HCT116 (cell line): ENCODE data around the gene MORN2. TPM values are rescaled to one million over a fixed set of nuclear protein-coding genes. Genes with fewer than 3 reads are reported as not detected.

Experiments
- ATAC-seq: fragments of 200-7000 bp; cut with Tn5 transposase; 2 replicates; pipeline ENCODE4 v1.9.1; 2020; ENCODE audit warnings: mild to moderate bottlenecking, moderate library complexity
- BruUV-seq: library from RNA; stranded (reverse); fragments of 400-500 nt; replicated peaks from 2 replicates; lab custom pipeline; 2021; lab: Mats Ljungman, UMichigan
- CTCF ChIA-PET: fragments of 300-600 bp; sonication (Branson Sonifier 250); formaldehyde crosslinking; loops from one replicate; lab custom pipeline; 2021; ENCODE audit warnings: antibody characterized with exemption; lab: Charles Lee
- POLR2A ChIA-PET: fragments of 300-600, 350-600 bp; sonication (Branson Sonifier 250); formaldehyde crosslinking; loops from one replicate; lab custom pipeline; 2021; ENCODE audit warnings: antibody characterized with exemption; lab: Charles Lee
- RAD21 ChIA-PET, 2 experiments: fragments of 300-600 bp; sonication (Branson Sonifier 250); formaldehyde crosslinking; loops; one replicate each; lab custom pipeline; 2023; ENCODE audit warnings: low total read pairs in 2 of 2; ENCODE audit not compliant: uncharacterized antibody in 2 of 2, unreplicated experiment in 2 of 2, low non-redundant PET in 1 of 2; lab: Charles Lee
- DNase-seq: peaks from one replicate; pipeline ENCODE4 v3.0.0-alpha.2; 2010; ENCODE audit warnings: low read depth, low spot score
- H2AFZ ChIP-seq: fragments of 200-600 bp; shearing (Covaris generic), sonication (generic); 2 replicates; pipeline ENCODE4 v1.6.1; 2017; ENCODE audit warnings: low read depth, mixed run types, mixed read lengths, antibody characterized with exemption, low read length; ENCODE audit not compliant: poor library complexity, severe bottlenecking
- H3K27ac ChIP-seq: 2 replicates; pipeline ENCODE4 v1.5.1; 2012; ENCODE audit warnings: low read depth, low read length
- H3K27me3 ChIP-seq: fragments of 200-600 bp; sonication (generic); 2 replicates; pipeline ENCODE4 v1.6.1; 2016; ENCODE audit warnings: mixed run types, low read length, mixed read lengths; ENCODE audit not compliant: insufficient read depth
- H3K36me3 ChIP-seq, 2 experiments: fragments of 200-500 bp in 1 of 2; fragments of 200-600 bp in 1 of 2; sonication (Bioruptor generic) in 1 of 2; sonication (generic) in 1 of 2; 2 replicates each; pipeline versions ENCODE4 v1.5.1 to v1.6.1; 2014 to 2016; ENCODE audit warnings: low read length in 2 of 2, inconsistent platforms in 1 of 2, mixed read lengths in 1 of 2, mixed run types in 1 of 2; ENCODE audit not compliant: insufficient read depth in 2 of 2, control insufficient read depth in 1 of 2
- H3K4me1 ChIP-seq, 2 experiments: fragments of 200-600 bp in 1 of 2; sonication (generic) in 1 of 2; 2 replicates each; pipeline versions ENCODE4 v1.5.1 to v1.6.1; 2012 to 2017; ENCODE audit warnings: low read length in 2 of 2, inconsistent platforms in 1 of 2, mild to moderate bottlenecking in 1 of 2, mixed read lengths in 1 of 2, mixed run types in 1 of 2, moderate library complexity in 1 of 2; ENCODE audit not compliant: insufficient read depth in 2 of 2, control insufficient read depth in 1 of 2
- H3K4me2 ChIP-seq: fragments of 200-600 bp; sonication (generic); 2 replicates; pipeline ENCODE4 v1.6.1; 2017; ENCODE audit warnings: mixed run types, low read length, mixed read lengths
- H3K4me3 ChIP-seq, 2 experiments: fragments of 200-600 bp in 1 of 2; sonication (generic) in 1 of 2; replicated peaks in 1 of 2; 2 replicates each; pipeline ENCODE4 v1.5.1; 2011 to 2016; ENCODE audit warnings: low read length in 2 of 2, control low read depth in 1 of 2, low read depth in 1 of 2, mild to moderate bottlenecking in 1 of 2, mixed read lengths in 1 of 2, mixed run types in 1 of 2
- H3K79me2 ChIP-seq: fragments of 200-600 bp; sonication (generic); 2 replicates; pipeline ENCODE4 v1.6.1; 2017; ENCODE audit warnings: mild to moderate bottlenecking, mixed run types, low read length, moderate library complexity, mixed read lengths; ENCODE audit not compliant: insufficient read depth
- H3K9ac ChIP-seq: fragments of 200-600 bp; sonication (generic); 2 replicates; pipeline ENCODE4 v1.6.1; 2016; ENCODE audit warnings: low read length, mixed read lengths
- H3K9me2 ChIP-seq: fragments of 200-600 bp; sonication (generic), shearing (Covaris generic); 2 replicates; pipeline ENCODE4 v1.6.1; 2017; ENCODE audit warnings: mixed run types, mild to moderate bottlenecking, moderate library complexity; ENCODE audit not compliant: insufficient read depth
- H3K9me3 ChIP-seq, 2 experiments: fragments of 200-500 bp in 1 of 2; fragments of 200-600 bp in 1 of 2; sonication (Bioruptor generic) in 1 of 2; sonication (generic) in 1 of 2; 2 replicates each; pipeline ENCODE4 v1.6.1; 2014 to 2017; ENCODE audit warnings: low read length in 2 of 2, mixed read lengths in 2 of 2, inconsistent platforms in 1 of 2, low read depth in 1 of 2, mild to moderate bottlenecking in 1 of 2, mixed run types in 1 of 2, moderate library complexity in 1 of 2; ENCODE audit not compliant: control insufficient read depth in 1 of 2, insufficient read depth in 1 of 2
- H4K20me1 ChIP-seq: fragments of 200-600 bp; sonication (generic), shearing (Covaris generic); 2 replicates; pipeline ENCODE4 v1.6.1; 2017; ENCODE audit warnings: mixed run types, mild to moderate bottlenecking, moderate library complexity; ENCODE audit not compliant: insufficient read depth
- ATF3 ChIP-seq: IDR thresholded peaks from 2 replicates; pipeline ENCODE4 v1.6.1; 2012
- CBX3 ChIP-seq: IDR thresholded peaks from 2 replicates; pipeline ENCODE4 v1.6.1; 2012; ENCODE audit warnings: low read depth
- CEBPB ChIP-seq: IDR thresholded peaks from 2 replicates; pipeline ENCODE4 v1.6.1; 2012; ENCODE audit warnings: low read depth
- CTCF ChIP-seq, 3 experiments: fragments of 200-600 bp in 1 of 3; sonication (generic) in 1 of 3; IDR thresholded peaks in 2 of 3; conservative IDR thresholded peaks in 1 of 3; 2 replicates each; pipeline ENCODE4 v1.5.1; 2012 to 2017; ENCODE audit warnings: low read depth in 2 of 3, low read length in 2 of 3, antibody characterized with exemption in 1 of 3, borderline replicate concordance in 1 of 3, control low read depth in 1 of 3, mild to moderate bottlenecking in 1 of 3, mixed read lengths in 1 of 3, mixed run types in 1 of 3, moderate library complexity in 1 of 3; ENCODE audit not compliant: insufficient read depth in 1 of 3
- EGR1 ChIP-seq: IDR thresholded peaks from 2 replicates; pipeline ENCODE4 v1.6.1; 2012; ENCODE audit warnings: low read depth
- ELF1 ChIP-seq: IDR thresholded peaks from 2 replicates; pipeline ENCODE4 v1.6.1; 2012; ENCODE audit warnings: low read depth, borderline replicate concordance
- EZH2 ChIP-seq: fragments of 200-600 bp; sonication (generic); IDR thresholded peaks from 2 replicates; pipeline ENCODE4 v1.6.1; 2017; ENCODE audit warnings: antibody characterized with exemption, mixed run types
- JUND ChIP-seq: IDR thresholded peaks from 2 replicates; pipeline ENCODE4 v1.6.1; 2012
- POLR2AphosphoS5 ChIP-seq: IDR thresholded peaks from 2 replicates; pipeline ENCODE4 v1.6.1; 2011; ENCODE audit warnings: mild to moderate bottlenecking, low read depth, low read length, moderate library complexity
- RAD21 ChIP-seq: IDR thresholded peaks from 2 replicates; pipeline ENCODE4 v1.6.1; 2012; ENCODE audit warnings: low read depth, mild to moderate bottlenecking
- REST ChIP-seq: IDR thresholded peaks from 2 replicates; pipeline ENCODE4 v1.6.1; 2012; ENCODE audit warnings: low read depth
- SIN3A ChIP-seq: IDR thresholded peaks from 2 replicates; pipeline ENCODE4 v1.6.1; 2012; ENCODE audit warnings: low read depth
- SP1 ChIP-seq: IDR thresholded peaks from 2 replicates; pipeline ENCODE4 v1.6.1; 2012; ENCODE audit warnings: low read depth
- TCF7L2 ChIP-seq: IDR thresholded peaks from 2 replicates; pipeline ENCODE4 v1.7.0; 2011; ENCODE audit warnings: borderline replicate concordance, inconsistent platforms; ENCODE audit not compliant: insufficient read depth, insufficient read length; ENCODE audit errors: extremely low read depth
- YY1 ChIP-seq: IDR thresholded peaks from 2 replicates; pipeline ENCODE4 v1.6.1; 2011; ENCODE audit warnings: low read length, low read depth, moderate library complexity, mild to moderate bottlenecking; ENCODE audit not compliant: insufficient replicate concordance; ENCODE audit errors: extremely low read depth
- ZFX ChIP-seq: fragments of 450-650 bp; IDR thresholded peaks from 2 replicates; pipeline ENCODE4 v1.6.1; 2017
- ZNF274 ChIP-seq: fragments of 200-500 bp; sonication (Bioruptor generic); IDR thresholded peaks from 2 replicates; pipeline ENCODE4 v1.6.1; 2014; ENCODE audit warnings: mild to moderate bottlenecking, low read depth, low read length, inconsistent platforms
- intact Hi-C: fragments of 100-400 bp; cut with micrococcal nuclease; formaldehyde crosslinking; loops from 2 replicates; pipeline ENCODE4 v1.10.0; 2022
- total RNA-seq: library from RNA; stranded (reverse); gene quantifications from one replicate; pipeline ENCODE4 v1.2.1, GENCODE V29; 2021; ENCODE audit not compliant: unreplicated experiment

Gene MORN2
- total RNA-seq, 1 experiment from 2014 or later, result 11.9 TPM

GRCh38 chr2:38871432-38871831 is 4.3 kb upstream of the MORN2 start:
- BruUV-seq, result no TSS peak
- Histone ChIP-seq H3K4me1 (peaks cover 3 to 8% of the 10 kb centered on the region in 2 experiments; a peak in 3 of 4 replicates), H3K9ac (no peak overlapping the region), H3K4me3 (no peak overlapping the region), H3K9me3 (no peaks in the 10 kb centered on the region), H3K36me3 (no peaks in the 10 kb centered on the region)
- POLR2A ChIA-PET, result no interaction called here
- intact Hi-C loops, result no loop called here
- TF ChIP-seq EGR1, result no peak
- TF ChIP-seq, all 23 proteins: peak for 0
- H3K27ac ChIP-seq, result no peak overlapping the region
- no peak overlapping the region for H2AFZ ChIP-seq
- DNase-seq (no peak), ATAC-seq (no peak)
- H3K79me2 ChIP-seq, result peaks cover 28% of the 10 kb centered on the region
- H4K20me1 ChIP-seq, result no peaks in the 10 kb centered on the region
- CTCF ChIA-PET, result no interaction called here
- H3K27me3 ChIP-seq, result no peaks in the 10 kb centered on the region
- no peaks in the 10 kb centered on the region for H3K9me2 ChIP-seq
- H3K4me2 ChIP-seq, result no peak overlapping the region
- RAD21 ChIA-PET, result no interaction called here

GRCh38 chr2:38873763-38874162 is 2.0 kb upstream of the MORN2 start:
- Histone ChIP-seq H3K4me3 (no peak overlapping the region), H3K9me3 (no peaks in the 10 kb centered on the region), H3K9me2 (no peaks in the 10 kb centered on the region), H3K27me3 (no peaks in the 10 kb centered on the region), H3K4me1 (peaks cover 3 to 13% of the 10 kb centered on the region in 2 experiments; a peak in 3 of 4 replicates), H3K36me3 (no peaks in the 10 kb centered on the region), H3K27ac (no peak overlapping the region), H2AFZ (no peak overlapping the region), H3K4me2 (no peak overlapping the region), H3K9ac (no peak overlapping the region), H3K79me2 (peaks cover 28% of the 10 kb centered on the region), H4K20me1 (no peaks in the 10 kb centered on the region)
- CTCF ChIA-PET, result no interaction called here
- intact Hi-C loops, result no loop called here
- ATAC-seq (no peak), DNase-seq (no peak)
- POLR2A ChIA-PET, result no interaction called here
- no TSS peak for BruUV-seq
- RAD21 ChIA-PET, result no interaction called here
- TF ChIP-seq YY1 (no peak), ATF3 (no peak), CTCF (IDR thresholded peaks at IDR 0.05 in 2 of 3, conservative IDR thresholded peaks at IDR 0.05 in 1 of 3; ENCODE audit: borderline replicate concordance in 1 of 3, insufficient read depth in 1 of 3, low read depth in 2 of 3, low read length in 2 of 3) (no peak), REST (no peak), ELF1 (no peak), EGR1 (no peak), ZFX (no peak), EZH2 (no peak), CEBPB (no peak), SIN3A (no peak), ZNF274 (no peak), CBX3 (no peak), RAD21 (no peak), TCF7L2 (no peak), SP1 (no peak), POLR2AphosphoS5 (no peak), JUND (no peak)
